BJ (cell line): ENCODE measurements around the gene COL5A1. TPM values are rescaled to one million over a fixed set of nuclear protein-coding genes. Genes with fewer than 3 reads are reported as not detected.

ENCODE experiments used
- CTCF ChIA-PET: fragments of 350-600 bp; formaldehyde crosslinking; extraction: SDS; loops from one replicate; lab custom pipeline; 2021; ENCODE audit warnings: antibody characterized with exemption, inconsistent platforms; lab: Yijun Ruan, JAX
- POLR2A ChIA-PET: fragments of 300-600 bp; sonication (Branson Sonifier 250); formaldehyde crosslinking; extraction: SDS; loops from one replicate; lab custom pipeline; 2021; ENCODE audit warnings: antibody characterized with exemption; lab: Charles Lee
- DNase-seq: peaks from one replicate; pipeline ENCODE4 v3.0.0-alpha.2; 2011; ENCODE audit warnings: low read depth
- H3K27me3 ChIP-seq: 2 replicates; pipeline ENCODE4 v1.6.0; 2011; ENCODE audit warnings: low read length; ENCODE audit not compliant: control insufficient read depth, insufficient read depth
- H3K36me3 ChIP-seq: 2 replicates; pipeline ENCODE4 v1.5.1; 2011; ENCODE audit warnings: low read length; ENCODE audit not compliant: control insufficient read depth, insufficient read depth
- H3K4me3 ChIP-seq: 2 replicates; pipeline ENCODE4 v1.5.1; 2011; ENCODE audit warnings: low read depth, mild to moderate bottlenecking, control low read depth, low read length
- CTCF ChIP-seq: IDR thresholded peaks from 2 replicates; pipeline ENCODE4 v1.5.1; 2011; ENCODE audit warnings: low read depth, mild to moderate bottlenecking, control low read depth, inconsistent platforms, low read length, moderate library complexity; ENCODE audit not compliant: insufficient read depth
- polyA plus RNA-seq: library from polyadenylated mRNA; depleted of rRNA; stranded (reverse); fragments of >200 nt; gene quantifications from 2 replicates; pipeline ENCODE4 v1.2.3, GENCODE V29; 2011

Gene COL5A1
- polyA plus RNA-seq, 1 experiment, result 251 TPM

DNA sequence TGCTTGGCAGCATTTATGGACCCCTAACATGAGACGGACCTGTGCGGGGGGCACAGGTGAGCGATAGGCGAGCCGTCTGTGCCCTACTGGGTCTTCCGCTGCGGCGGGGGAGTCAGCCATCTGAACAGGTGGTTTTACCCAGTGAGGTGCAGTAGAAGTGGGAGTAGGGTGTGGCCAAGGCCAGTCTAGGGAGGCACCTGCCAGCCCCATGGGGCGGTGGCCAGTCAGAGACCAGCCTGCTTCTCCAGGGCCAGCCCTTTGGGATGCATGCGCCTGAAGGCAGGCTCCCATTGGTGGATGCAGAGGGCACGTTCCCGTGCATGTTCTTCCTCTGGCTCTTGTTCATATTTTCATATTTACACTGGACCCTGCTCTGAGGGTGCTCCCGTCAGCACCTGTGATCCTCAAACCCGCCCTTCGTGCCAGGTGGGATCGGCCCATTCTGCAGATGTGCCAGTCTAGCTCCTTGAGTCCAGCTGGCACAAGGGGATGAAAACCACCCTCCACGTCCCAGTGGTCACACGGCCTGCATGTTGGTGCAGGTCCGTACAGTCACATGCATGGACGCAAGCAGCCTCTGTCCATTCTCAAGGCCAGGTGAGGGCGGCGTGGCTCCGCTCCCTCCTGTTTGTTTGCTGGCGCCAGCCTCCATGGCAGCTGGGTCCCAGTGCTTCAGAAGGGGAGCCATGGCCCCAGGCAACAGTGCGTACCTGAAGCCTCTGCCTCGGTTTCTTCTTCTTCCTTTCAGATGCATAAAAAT lies 9.0 kb downstream of the COL5A1 start:
- H3K27me3 ChIP-seq, result no peaks in the 10 kb centered on the region
- peaks cover 33% of the 10 kb centered on the region for H3K36me3 ChIP-seq
- CTCF ChIA-PET, result no interaction called here
- TF ChIP-seq CTCF, result no peak
- no peak overlapping the region for H3K4me3 ChIP-seq
- no peak for DNase-seq
- POLR2A ChIA-PET, result no interaction called here

- ChIA-PET POLR2A (no interaction called here), CTCF (no interaction called here)
- H3K36me3 ChIP-seq, result peaks cover 33% of the 10 kb centered on the region
- no peaks in the 10 kb centered on the region for H3K27me3 ChIP-seq
- no peak overlapping the region for H3K4me3 ChIP-seq
- TF ChIP-seq CTCF, result no peak
- DNase-seq, result no peak
These were observed 9.8 kb downstream of the COL5A1 start for GRCh38 chr9:134651226-134651905.

GRCh38 chr9:134652291-134653225 lies 11.0 kb downstream of the COL5A1 start:
- H3K27me3 ChIP-seq, result no peaks in the 10 kb centered on the region
- no peak for TF ChIP-seq CTCF
- DNase-seq, result no peak
- POLR2A ChIA-PET, result no interaction called here
- CTCF ChIA-PET, result interaction anchor here (1.0 kb wide), 1 partner anchor 210 kb away, joined by 3 read pairs; no protein-coding TSS in a partner anchor
- no peak overlapping the region for H3K4me3 ChIP-seq
- peaks cover 26% of the 10 kb centered on the region for H3K36me3 ChIP-seq

GRCh38 chr9:134653259-134654009 lies 11.8 kb downstream of the COL5A1 start:
- Histone ChIP-seq H3K27me3 (no peaks in the 10 kb centered on the region), H3K36me3 (peaks cover 25% of the 10 kb centered on the region), H3K4me3 (no peak overlapping the region)
- POLR2A ChIA-PET, result no interaction called here
- no peak for DNase-seq
- CTCF ChIA-PET, result interaction anchor here (1.0 to 1.2 kb wide), 2 partner anchors 204 to 210 kb away, joined by 3 to 5 read pairs; no protein-coding TSS in a partner anchor
- TF ChIP-seq CTCF, result no peak
